GM23248 (cell line): ENCODE measurements around the gene ZNF254. TPM values are rescaled to one million over a fixed set of nuclear protein-coding genes. Genes with fewer than 3 reads are reported as not detected.

ENCODE experiments used
- DNase-seq: peaks from one replicate; pipeline ENCODE4 v3.0.0-alpha.2; 2015
- H2AFZ ChIP-seq: fragments of 200-600 bp; sonication (generic); 2 replicates; pipeline ENCODE4 v1.6.1; 2016; ENCODE audit warnings: antibody characterized with exemption
- H3F3A ChIP-seq: fragments of 200-600 bp; sonication (generic); 2 replicates; pipeline ENCODE4 v1.6.1; 2016; ENCODE audit warnings: mild to moderate bottlenecking, antibody characterized with exemption, mixed run types; ENCODE audit not compliant: insufficient read depth
- H3K27ac ChIP-seq: fragments of 200-600 bp; sonication (generic); 2 replicates; pipeline ENCODE4 v1.5.1; 2016; ENCODE audit warnings: mild to moderate bottlenecking
- H3K27me3 ChIP-seq: fragments of 200-600 bp; sonication (generic); replicated peaks from 2 replicates; pipeline ENCODE4 v1.6.1; 2016; ENCODE audit warnings: mild to moderate bottlenecking; ENCODE audit not compliant: insufficient read depth
- H3K36me3 ChIP-seq: fragments of 200-600 bp; sonication (generic); 2 replicates; pipeline ENCODE4 v1.6.1; 2016; ENCODE audit warnings: low read depth, mild to moderate bottlenecking
- H3K4me1 ChIP-seq: fragments of 200-600 bp; sonication (generic); 2 replicates; pipeline ENCODE4 v1.6.1; 2016; ENCODE audit warnings: mild to moderate bottlenecking; ENCODE audit not compliant: insufficient read depth
- H3K4me2 ChIP-seq: fragments of 200-600 bp; sonication (generic); one replicate; pipeline ENCODE4 v1.6.1; 2016; ENCODE audit warnings: mild to moderate bottlenecking; ENCODE audit not compliant: unreplicated experiment
- H3K4me3 ChIP-seq: fragments of 200-600 bp; sonication (generic); 2 replicates; pipeline ENCODE4 v1.5.1; 2016; ENCODE audit warnings: mild to moderate bottlenecking
- H3K79me2 ChIP-seq: fragments of 200-600 bp; sonication (generic); 2 replicates; pipeline ENCODE4 v1.6.1; 2016; ENCODE audit warnings: mild to moderate bottlenecking; ENCODE audit not compliant: insufficient read depth
- H3K9ac ChIP-seq: fragments of 200-600 bp; sonication (generic); 2 replicates; pipeline ENCODE4 v1.6.1; 2016; ENCODE audit warnings: mild to moderate bottlenecking
- H3K9me2 ChIP-seq: fragments of 200-600 bp; sonication (generic); 2 replicates; pipeline ENCODE4 v1.6.1; 2016; ENCODE audit warnings: mixed run types, mild to moderate bottlenecking, moderate library complexity; ENCODE audit not compliant: insufficient read depth
- H3K9me3 ChIP-seq: fragments of 200-600 bp; sonication (generic); one replicate; pipeline ENCODE4 v1.6.1; 2017; ENCODE audit warnings: low read depth
- H4K20me1 ChIP-seq: fragments of 200-600 bp; sonication (generic); 2 replicates; pipeline ENCODE4 v1.6.0; 2016; ENCODE audit not compliant: insufficient read depth
- EZH2 ChIP-seq: fragments of 200-600 bp; sonication (generic); IDR thresholded peaks from 2 replicates; pipeline ENCODE4 v1.6.1; 2018; ENCODE audit warnings: antibody characterized with exemption, mild to moderate bottlenecking; ENCODE audit not compliant: insufficient read depth, poor library complexity, severe bottlenecking
- EZH2phosphoT487 ChIP-seq: fragments of 200-600 bp; sonication (generic); IDR thresholded peaks from 2 replicates; pipeline ENCODE4 v1.6.1; 2018; ENCODE audit warnings: antibody characterized with exemption, moderate library complexity, mild to moderate bottlenecking, low read depth; ENCODE audit not compliant: insufficient read depth
- WGBS, 2 experiments: methylation state at CpG; one replicate each; pipeline ENCODE4 v1.1.6; 2015 to 2017; ENCODE audit warnings: low lambda C conversion rate in 2 of 2, low coverage in 1 of 2; ENCODE audit errors: missing lambda C conversion rate in 2 of 2; 5-methylcytosine and 5-hydroxymethylcytosine counted together
- in situ Hi-C: fragments of 300-500 bp; cut with MboI; formaldehyde crosslinking; loops from 2 replicates; pipeline ENCODE4 v1.15.0; 2020
- polyA plus RNA-seq: library from polyadenylated mRNA; unstranded; fragments of >200 nt; fragmentation: Nextera tagmentation; extraction: Ambion mirVana; gene quantifications from 2 replicates; pipeline ENCODE4 v1.2.1, GENCODE V29; 2016
- total RNA-seq: library from RNA; depleted of rRNA; stranded (reverse); fragments of >200 nt; shearing (Covaris generic); gene quantifications from 2 replicates; pipeline ENCODE4 v1.2.3, GENCODE V29; 2014; rRNA removed

Gene ZNF254
- total and polyA plus RNA-seq, 2 experiments from 2014 or later = 4.0 to 4.5 TPM

- no peak overlapping the region for H3K4me2 ChIP-seq
- no peaks in the 10 kb centered on the region for H4K20me1 ChIP-seq
- no peak overlapping the region for H3K27ac ChIP-seq
- no peak for TF ChIP-seq EZH2phosphoT487
- TF ChIP-seq EZH2 = no peak
- in situ Hi-C loops = no loop called here
- no peak overlapping the region for H2AFZ ChIP-seq
- H3K4me1 ChIP-seq = no peaks in the 10 kb centered on the region
- peak; percentile 43 for DNase-seq
- WGBS, 2 experiments = 81 to 83% methylated on average over 3 of the region's 3 CpGs
- H3K9me3 ChIP-seq = no peaks in the 10 kb centered on the region
- H3K79me2 ChIP-seq = no peaks in the 10 kb centered on the region
- H3K4me3 ChIP-seq = no peak overlapping the region
- no peaks in the 10 kb centered on the region; the same call in 1 of the 2 replicates for H3K36me3 ChIP-seq
- no peaks in the 10 kb centered on the region for H3K27me3 ChIP-seq
- no peaks in the 10 kb centered on the region for H3F3A ChIP-seq
- no peaks in the 10 kb centered on the region for H3K9me2 ChIP-seq
- no peak overlapping the region for H3K9ac ChIP-seq
These were observed 79.1 kb downstream of the ZNF254 start for GRCh38 chr19:24166055-24166454.

- no peak for DNase-seq
- no peaks in the 10 kb centered on the region for H4K20me1 ChIP-seq
- in situ Hi-C loops = no loop called here
- H3K4me1 ChIP-seq = no peaks in the 10 kb centered on the region
- TF ChIP-seq EZH2 = no peak
- TF ChIP-seq EZH2phosphoT487 = no peak
- H3K9me2 ChIP-seq = no peaks in the 10 kb centered on the region
- H3F3A ChIP-seq = no peaks in the 10 kb centered on the region
- no peaks in the 10 kb centered on the region for H3K36me3 ChIP-seq
- no peak overlapping the region for H3K9ac ChIP-seq
- no peaks in the 10 kb centered on the region for H3K27me3 ChIP-seq
- 62 to 75% methylated on average over 2 of the region's 2 CpGs for WGBS, 2 experiments
- H2AFZ ChIP-seq = no peak overlapping the region
- no peak overlapping the region for H3K27ac ChIP-seq
- no peak overlapping the region for H3K4me3 ChIP-seq
- no peaks in the 10 kb centered on the region for H3K79me2 ChIP-seq
- no peaks in the 10 kb centered on the region for H3K9me3 ChIP-seq
- no peak overlapping the region for H3K4me2 ChIP-seq
These were observed 86.9 kb downstream of the ZNF254 start for GRCh38 chr19:24173882-24174281.

- Histone ChIP-seq H3K9ac (no peak overlapping the region), H3K79me2 (no peaks in the 10 kb centered on the region), H3K9me3 (no peaks in the 10 kb centered on the region), H4K20me1 (no peaks in the 10 kb centered on the region), H3F3A (no peaks in the 10 kb centered on the region), H3K9me2 (no peaks in the 10 kb centered on the region), H3K4me3 (no peak overlapping the region), H2AFZ (no peak overlapping the region), H3K27ac (no peak overlapping the region), H3K4me1 (no peaks in the 10 kb centered on the region), H3K27me3 (no peaks in the 10 kb centered on the region), H3K4me2 (no peak overlapping the region), H3K36me3 (no peaks in the 10 kb centered on the region)
- TF ChIP-seq EZH2phosphoT487 (no peak), EZH2 (no peak)
- DNase-seq = no peak
- WGBS, 2 experiments = 57 to 59% methylated on average over 15 to 18 of the region's 18 CpGs
- in situ Hi-C loops = no loop called here
These were observed 90.7 kb downstream of the ZNF254 start for GRCh38 chr19:24177686-24178085.

DNA sequence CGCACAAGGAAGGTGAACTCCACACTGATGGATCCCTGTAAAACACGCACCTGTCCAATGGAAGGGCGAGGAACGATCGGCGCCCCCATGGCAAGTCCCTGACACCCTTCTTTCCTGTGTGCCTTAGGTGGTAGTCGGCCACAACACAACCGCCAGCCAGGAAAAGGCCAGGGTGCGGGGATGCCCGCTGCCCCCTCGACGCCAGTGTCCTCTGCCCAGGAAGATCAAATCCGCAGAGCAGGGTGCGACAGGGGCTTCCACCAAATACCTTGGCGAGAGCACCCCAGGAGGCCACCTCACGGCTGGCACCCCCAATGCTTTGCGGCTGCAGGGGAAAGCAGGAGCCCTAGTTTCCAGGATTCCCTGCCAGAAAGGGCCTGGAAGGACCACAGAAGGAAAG, 91.2 kb downstream of the ZNF254 start:
- in situ Hi-C loops = no loop called here

More for the DNA sequence above, 91.2 kb downstream of the ZNF254 start:
- H3K9me2 ChIP-seq = no peaks in the 10 kb centered on the region
- H2AFZ ChIP-seq = no peak overlapping the region
- H4K20me1 ChIP-seq = no peaks in the 10 kb centered on the region
- H3K36me3 ChIP-seq = no peaks in the 10 kb centered on the region
- TF ChIP-seq EZH2phosphoT487 = no peak
- no peak for TF ChIP-seq EZH2
- no peak overlapping the region for H3K4me3 ChIP-seq
- H3K27ac ChIP-seq = no peak overlapping the region
- H3K4me1 ChIP-seq = no peaks in the 10 kb centered on the region
- 77 to 80% methylated on average over 16 to 17 of the region's 17 CpGs for WGBS, 2 experiments
- no peak for DNase-seq
- no peak overlapping the region for H3K4me2 ChIP-seq
- H3K9me3 ChIP-seq = no peaks in the 10 kb centered on the region
- H3K9ac ChIP-seq = no peak overlapping the region
- no peaks in the 10 kb centered on the region for H3K27me3 ChIP-seq
- no peaks in the 10 kb centered on the region for H3F3A ChIP-seq
- H3K79me2 ChIP-seq = no peaks in the 10 kb centered on the region

Other genes with a start within 250 kb of the ZNF254 start
- gene ZNF726, start 172.3 kb upstream of the ZNF254 start, total RNA-seq = 0.89 and 4.8 TPM in 2 replicates
- gene ZNF726, start 172.3 kb upstream of the ZNF254 start, polyA plus RNA-seq = 0.87 and 1.1 TPM in 2 replicates